Measurements from ENCODE around the gene RRM2.

Gene RRM2

GRCh38 chr2:10122500-10123280 lies at the start of gene RRM2:
RRM2 (plus strand) TSS chr2:10122739; CDS start chr2:10122799, 60 bp downstream.
- peak; percentile 97 for DNase-seq (ENCODE audit: low spot score)

DNA sequence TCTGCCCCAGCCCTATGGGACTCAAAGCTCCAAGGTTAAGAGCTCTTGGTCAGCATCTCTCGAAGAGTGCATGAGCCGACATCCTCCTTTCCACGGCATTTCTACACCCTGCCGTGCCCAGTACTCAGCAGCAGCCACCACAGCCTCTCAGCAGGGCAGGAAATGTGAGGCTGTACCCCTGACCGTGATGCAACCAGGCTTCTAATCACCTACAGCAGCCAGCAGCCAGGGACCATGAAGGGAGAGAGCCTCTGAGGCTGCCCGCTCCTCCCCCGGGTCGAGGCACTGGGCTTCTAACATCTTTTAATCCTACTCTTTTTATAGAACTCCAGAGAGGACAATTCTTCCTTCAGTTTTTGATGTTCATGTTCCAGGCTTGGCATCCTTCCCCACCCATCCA lies 48.8 kb upstream of the RRM2 start:
- DNase-seq (ENCODE audit: low spot score): no peak

- no peak for DNase-seq (ENCODE audit: low spot score)
These were observed 47.4 kb upstream of the RRM2 start for GRCh38 chr2:10075101-10075500.

- no peak for DNase-seq (ENCODE audit: low spot score)
These were observed 46.8 kb upstream of the RRM2 start for GRCh38 chr2:10075571-10076209.

GRCh38 chr2:10076511-10076910 lies 46.0 kb upstream of the RRM2 start:
- DNase-seq (ENCODE audit: low spot score): no peak

DNA sequence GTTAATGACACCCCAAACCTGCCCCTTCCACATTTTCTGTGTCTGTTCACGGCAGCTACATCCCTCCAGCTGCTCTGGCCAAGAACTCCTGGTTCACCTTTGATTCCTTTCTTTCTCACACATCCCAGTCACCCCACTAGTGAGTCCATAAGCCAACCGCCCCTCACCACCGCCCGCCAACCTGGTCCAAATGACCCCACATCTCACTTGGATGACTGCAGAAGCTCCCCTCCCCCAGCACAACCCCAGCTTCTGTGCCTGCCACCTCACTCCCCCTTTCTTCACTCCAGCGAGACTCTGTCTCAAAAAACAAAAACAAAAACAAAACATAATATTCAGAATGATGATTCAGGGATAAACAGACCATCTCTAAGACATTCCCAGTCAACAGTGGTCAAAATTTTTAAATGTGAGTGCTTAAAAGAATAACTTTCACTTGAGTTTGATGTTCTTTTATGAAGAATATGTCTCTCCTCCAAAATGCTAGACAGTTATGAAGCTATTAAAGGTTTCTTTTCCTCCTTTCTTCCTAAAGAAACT lies 45.5 kb upstream of the RRM2 start:
- no peak for DNase-seq (ENCODE audit: low spot score)

DNA sequence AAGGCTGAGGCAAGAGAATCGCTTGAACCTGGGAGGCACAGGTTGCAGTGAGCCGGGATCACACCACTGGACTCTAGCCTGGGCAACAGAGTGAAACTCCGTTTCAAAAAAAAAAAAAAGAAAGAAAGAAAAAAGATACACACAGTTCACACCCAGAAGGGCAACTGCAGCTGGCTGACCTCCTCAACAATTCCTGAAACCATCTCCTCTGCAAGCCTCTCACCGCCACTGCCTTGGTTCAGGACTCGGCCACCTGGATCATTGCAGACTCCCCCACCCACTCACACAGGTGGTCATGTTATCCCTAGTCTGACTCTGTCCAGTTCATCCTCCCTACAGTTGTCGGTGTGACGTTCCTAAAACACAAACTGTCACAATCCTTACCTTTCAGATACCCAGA lies 44.5 kb upstream of the RRM2 start:
- DNase-seq (ENCODE audit: low spot score): no peak

- no peak for DNase-seq (ENCODE audit: low spot score)
These were observed 43.8 kb upstream of the RRM2 start for GRCh38 chr2:10078704-10079265.

DNA sequence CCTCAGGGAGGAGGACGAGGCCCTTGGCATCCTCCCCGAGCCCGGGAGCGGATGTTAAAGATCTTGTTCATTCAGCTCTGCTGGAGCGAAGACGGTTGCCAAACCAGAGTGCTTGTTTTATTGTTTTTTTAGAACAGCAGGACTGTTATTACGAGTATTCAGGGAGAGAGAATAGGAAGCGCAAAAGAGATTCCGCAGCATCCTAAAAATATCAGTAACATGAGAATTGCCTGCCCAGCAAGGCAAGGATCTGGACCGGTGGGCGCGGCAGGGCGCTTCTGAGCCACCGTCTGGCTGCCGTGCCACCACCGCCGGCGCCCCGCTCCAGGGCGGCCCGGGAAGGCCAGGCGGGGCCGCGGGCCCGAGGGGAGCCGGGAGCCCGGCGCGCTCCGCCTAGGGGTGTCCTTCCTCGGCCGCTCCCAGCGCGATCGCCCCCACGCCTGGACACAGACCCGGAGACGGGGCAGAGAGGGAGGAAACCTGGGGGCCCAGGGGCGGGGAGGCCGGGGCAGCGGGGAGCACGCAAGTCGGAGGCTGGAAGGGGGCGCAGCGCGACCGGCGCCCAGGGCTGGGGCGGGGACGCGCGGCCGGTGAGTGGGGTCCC lies 43.2 kb upstream of the RRM2 start:
- peak; percentile 32 for DNase-seq (ENCODE audit: low spot score)

DNA sequence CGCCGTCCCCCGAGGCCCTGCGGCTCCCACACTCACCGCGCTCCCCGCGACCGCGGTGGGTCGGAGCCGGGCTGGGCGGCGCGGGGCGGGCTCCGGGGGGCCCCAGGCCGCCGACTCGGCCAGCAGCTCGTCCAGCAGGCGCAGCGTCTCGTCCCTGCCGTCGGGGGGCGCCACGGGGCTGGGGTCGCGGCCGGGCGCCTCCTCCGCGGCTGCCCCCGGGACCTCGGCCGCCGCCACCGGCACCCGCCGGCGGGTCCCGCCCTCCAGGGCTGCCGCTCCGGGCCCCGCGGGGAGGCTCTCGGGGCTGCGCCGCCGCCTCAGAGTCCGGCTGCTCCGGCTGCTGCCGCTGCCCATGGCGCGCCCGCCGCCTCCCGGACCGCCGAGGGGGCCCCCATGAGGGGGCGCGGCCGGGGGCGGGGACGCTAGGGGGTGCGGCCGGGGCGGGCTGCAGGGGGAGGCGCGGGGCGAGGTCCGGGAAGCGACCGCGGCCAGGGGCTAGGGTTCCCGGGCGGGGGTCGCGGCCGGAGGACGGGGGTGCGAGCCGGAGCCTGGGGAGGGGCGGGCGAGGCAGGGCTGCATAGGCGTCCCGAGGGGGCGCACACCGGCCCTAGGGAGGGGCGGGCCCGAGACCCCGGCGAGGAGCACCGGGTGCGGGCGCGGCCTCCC lies 42.5 kb upstream of the RRM2 start, which contains the start of gene CYS1:
Gene CYS1 (minus strand): TSS at position 542 of the 666 bp plus-strand sequence. CDS start 188 bp downstream, at position 354.
- DNase-seq (ENCODE audit: low spot score): peak; percentile 35

- no peak for DNase-seq (ENCODE audit: low spot score)
These were observed 41.8 kb upstream of the RRM2 start for GRCh38 chr2:10080536-10081304.

GRCh38 chr2:10083046-10083445 lies 39.5 kb upstream of the RRM2 start:
- DNase-seq (ENCODE audit: low spot score): no peak

DNA sequence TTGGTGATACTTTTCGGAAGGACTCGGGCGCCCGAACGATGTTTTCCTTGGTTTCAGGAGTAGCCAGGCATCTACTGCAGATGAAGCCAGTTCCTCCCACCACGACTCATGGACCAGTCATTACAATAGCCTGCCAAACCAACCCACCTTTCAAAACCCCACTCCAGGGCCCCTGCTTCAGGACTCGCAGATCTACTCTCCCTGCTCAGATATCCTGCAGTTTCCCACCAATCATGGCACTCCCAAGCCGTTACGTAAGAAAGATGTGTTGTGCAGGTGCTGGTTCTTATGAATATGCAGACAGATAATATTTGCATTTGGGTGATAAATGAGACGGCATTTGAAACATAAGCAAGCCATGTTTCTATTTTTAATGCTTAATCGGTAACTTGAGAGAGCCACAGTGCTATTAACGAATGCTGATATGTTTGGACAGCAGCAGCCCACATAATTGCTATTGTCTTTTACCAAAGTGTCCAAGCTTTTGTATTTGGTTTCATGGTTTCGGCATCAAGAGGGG lies 38.8 kb upstream of the RRM2 start:
- DNase-seq (ENCODE audit: low spot score): no peak

DNA sequence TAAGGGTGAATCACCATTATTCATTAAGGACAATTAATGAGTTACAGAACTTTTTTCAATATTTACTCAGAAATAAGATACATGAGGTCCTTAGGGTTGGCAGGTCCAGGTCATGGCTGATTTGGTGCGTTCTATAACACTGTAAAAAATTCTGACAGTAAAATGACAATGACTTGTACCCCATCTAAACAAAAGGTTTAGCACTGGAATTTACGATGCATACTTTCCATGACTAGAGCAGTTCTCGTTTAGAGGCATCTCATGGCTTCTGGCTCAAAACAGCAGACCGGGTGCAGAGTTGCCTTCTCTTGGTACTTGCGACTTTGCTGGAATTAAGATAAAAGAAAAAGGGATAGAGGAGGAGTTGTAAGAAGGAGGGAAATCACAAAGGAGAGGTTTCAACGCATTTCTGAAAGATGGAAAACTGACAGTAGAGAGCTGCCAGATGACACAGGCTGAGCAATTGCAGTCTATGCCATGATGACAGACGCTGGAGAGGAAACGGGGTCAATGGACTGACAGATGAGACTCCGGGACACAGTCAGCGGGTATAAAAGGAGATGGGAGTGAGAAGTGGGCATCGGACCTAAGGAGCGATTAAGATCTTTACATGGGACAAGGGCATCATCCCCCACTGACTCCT lies 38.2 kb upstream of the RRM2 start:
- DNase-seq (ENCODE audit: low spot score): no peak

GRCh38 chr2:10085043-10085667 lies 37.4 kb upstream of the RRM2 start:
- no peak for DNase-seq (ENCODE audit: low spot score)

- DNase-seq (ENCODE audit: low spot score): no peak
These were observed 36.9 kb upstream of the RRM2 start for GRCh38 chr2:10085668-10086059.

- DNase-seq (ENCODE audit: low spot score): no peak
These were observed 35.6 kb upstream of the RRM2 start for GRCh38 chr2:10086950-10087349.

GRCh38 chr2:10087360-10087759 lies 35.2 kb upstream of the RRM2 start:
- DNase-seq (ENCODE audit: low spot score): no peak

- no peak for DNase-seq (ENCODE audit: low spot score)
These were observed 32.9 kb upstream of the RRM2 start for GRCh38 chr2:10089565-10090190.

Measured in SW480 (cell line).